GM23338 (cell line): ENCODE results near the gene CD84. TPM values are rescaled to one million over a fixed set of nuclear protein-coding genes. Genes with fewer than 3 reads are reported as not detected.
A peak's percentile ranks its signal among the peaks of the same experiment; 100 is the strongest.

Experiments
- ATAC-seq: fragments of 200-7000 bp; cut with Tn5 transposase; 3 replicates; pipeline ENCODE4 v1.9.1; 2020
- DNase-seq: peaks from one replicate; pipeline ENCODE4 v3.0.0-alpha.2; 2015; ENCODE audit warnings: low spot score
- H2AFZ ChIP-seq: fragments of 200-600 bp; sonication (generic); 2 replicates; pipeline ENCODE4 v1.8.0; 2016; ENCODE audit warnings: antibody characterized with exemption, mild to moderate bottlenecking, moderate library complexity
- H3F3A ChIP-seq: fragments of 200-600 bp; sonication (generic); replicated peaks from 2 replicates; pipeline ENCODE4 v1.8.0; 2017; ENCODE audit warnings: antibody characterized with exemption, mixed run types, low read depth
- H3K27ac ChIP-seq: fragments of 200-600 bp; sonication (generic); 2 replicates; pipeline ENCODE4 v1.6.1; 2016; ENCODE audit warnings: low read depth
- H3K27me3 ChIP-seq: fragments of 200-600 bp; sonication (generic); 2 replicates; pipeline ENCODE4 v1.8.0; 2016; ENCODE audit warnings: mild to moderate bottlenecking, mixed run types, moderate library complexity; ENCODE audit not compliant: insufficient read depth
- H3K36me3 ChIP-seq: fragments of 200-600 bp; sonication (generic); 2 replicates; pipeline ENCODE4 v1.8.0; 2016; ENCODE audit warnings: mild to moderate bottlenecking; ENCODE audit not compliant: insufficient read depth
- H3K4me1 ChIP-seq: fragments of 200-600 bp; sonication (generic); 2 replicates; pipeline ENCODE4 v1.8.0; 2016; ENCODE audit warnings: mild to moderate bottlenecking, moderate library complexity; ENCODE audit not compliant: insufficient read depth
- H3K4me2 ChIP-seq: fragments of 200-600 bp; sonication (generic); 2 replicates; pipeline ENCODE4 v1.7.1; 2017; ENCODE audit warnings: mixed run types
- H3K4me3 ChIP-seq: fragments of 200-600 bp; sonication (generic); 2 replicates; pipeline ENCODE4 v1.6.1; 2016; ENCODE audit warnings: mixed run types
- H3K79me2 ChIP-seq: fragments of 200-600 bp; sonication (generic); replicated peaks from 2 replicates; pipeline ENCODE4 v1.8.0; 2017; ENCODE audit warnings: mild to moderate bottlenecking; ENCODE audit not compliant: insufficient read depth
- H3K9me2 ChIP-seq: fragments of 200-600 bp; sonication (generic); 2 replicates; pipeline ENCODE4 v1.8.0; 2017; ENCODE audit not compliant: insufficient read depth
- H4K20me1 ChIP-seq: fragments of 200-600 bp; sonication (generic); replicated peaks from 2 replicates; pipeline ENCODE4 v1.8.0; 2017; ENCODE audit warnings: mild to moderate bottlenecking; ENCODE audit not compliant: insufficient read depth
- H3K27ac Mint-ChIP-seq: 2 replicates; pipeline ENCODE4 v1.8.0; 2020; ENCODE audit warnings: inconsistent platforms, mild to moderate bottlenecking, moderate library complexity, mixed read lengths
- H3K27me3 Mint-ChIP-seq: 3 replicates; pipeline ENCODE4 v1.8.0; 2022; ENCODE audit warnings: low read depth, mild to moderate bottlenecking, moderate library complexity, mixed read lengths, inconsistent platforms; ENCODE audit not compliant: insufficient read depth, poor library complexity
- H3K36me3 Mint-ChIP-seq: 3 replicates; pipeline ENCODE4 v1.8.0; 2021; ENCODE audit warnings: low read depth, mild to moderate bottlenecking, inconsistent platforms, moderate library complexity, mixed read lengths
- H3K4me1 Mint-ChIP-seq: 3 replicates; pipeline ENCODE4 v1.8.0; 2020; ENCODE audit warnings: mild to moderate bottlenecking, inconsistent platforms, mixed read lengths
- H3K4me3 Mint-ChIP-seq: 3 replicates; pipeline ENCODE4 v1.8.0; 2021; ENCODE audit warnings: moderate library complexity, mild to moderate bottlenecking, inconsistent platforms, mixed read lengths
- H3K9me3 Mint-ChIP-seq: 3 replicates; pipeline ENCODE4 v1.8.0; 2020; ENCODE audit warnings: moderate library complexity, mild to moderate bottlenecking, inconsistent platforms, mixed read lengths
- CTCF ChIP-seq, 2 experiments: fragments of 200-600 bp in 1 of 2; sonication (generic) in 1 of 2; conservative IDR thresholded peaks; 2 replicates each; pipeline versions ENCODE4 v1.5.1 to v1.6.1; 2016 to 2017; ENCODE audit warnings: antibody characterized with exemption in 2 of 2, low read depth in 2 of 2, mild to moderate bottlenecking in 2 of 2, moderate library complexity in 1 of 2
- EZH2phosphoT487 ChIP-seq: fragments of 200-600 bp; sonication (generic); IDR thresholded peaks from one replicate; pipeline ENCODE4 v1.8.1; 2018; ENCODE audit warnings: antibody characterized with exemption; ENCODE audit not compliant: unreplicated experiment
- NANOG ChIP-seq: IDR thresholded peaks from 2 replicates; pipeline ENCODE4 v1.6.1; 2016; ENCODE audit warnings: antibody characterized with exemption, borderline replicate concordance
- ZNF331 ChIP-seq: fragments of 250-450 bp; sonication (Bioruptor Pico); IDR thresholded peaks from 2 replicates; pipeline ENCODE4 v1.5.0; 2020; ENCODE audit warnings: low read depth, mild to moderate bottlenecking, moderate library complexity
- ZNF462 ChIP-seq: fragments of 250-450 bp; sonication (Bioruptor Pico); IDR thresholded peaks from 2 replicates; pipeline ENCODE4 v1.5.0; 2020; ENCODE audit warnings: mild to moderate bottlenecking, moderate library complexity
- polyA plus RNA-seq: library from polyadenylated mRNA; unstranded; fragments of >200 nt; fragmentation: Nextera tagmentation; extraction: Ambion mirVana; gene quantifications from 2 replicates; pipeline ENCODE4 v1.2.1, GENCODE V29; 2016
- total RNA-seq: library from RNA; depleted of rRNA; stranded (reverse); fragments of >200 nt; shearing (Covaris generic); gene quantifications from 2 replicates; pipeline ENCODE4 v1.2.3, GENCODE V29; 2014

CD84 gene
- total and polyA plus RNA-seq, 2 experiments from 2014 or later: not detected

GRCh38 chr1:160494620-160495019 lies 84.7 kb downstream of the CD84 start:
- DNase-seq: peak; percentile 53
- Histone ChIP-seq H3K27me3 (no peaks in the 10 kb centered on the region), H2AFZ (no peak overlapping the region), H3K9me2 (peaks cover 25% of the 10 kb centered on the region; the same call in 1 of the 2 replicates), H3K4me2 (no peak overlapping the region), H4K20me1 (no peaks in the 10 kb centered on the region), H3K36me3 (peaks cover 6% of the 10 kb centered on the region), H3K4me1 (no peaks in the 10 kb centered on the region), H3K4me3 (no peak overlapping the region), H3F3A (no peaks in the 10 kb centered on the region), H3K79me2 (no peaks in the 10 kb centered on the region), H3K27ac (no peak overlapping the region)
- peaks cover 8% of the 10 kb centered on the region; the same call in 2 of the 3 replicates for H3K9me3 Mint-ChIP-seq
- no peak for TF ChIP-seq NANOG
- no peak for TF ChIP-seq ZNF331
- TF ChIP-seq EZH2phosphoT487: no peak
- TF ChIP-seq ZNF462: no peak
- peak; percentile 57 to 72 for TF ChIP-seq CTCF (conservative IDR thresholded peaks at IDR 0.05; ENCODE audit: low read depth in 2 of 2)
- H3K27me3 Mint-ChIP-seq: peaks cover 1% of the 10 kb centered on the region
- H3K4me3 Mint-ChIP-seq: no peak overlapping the region
- H3K4me1 Mint-ChIP-seq: peaks cover 10% of the 10 kb centered on the region; the same call in 1 of the 3 replicates
- H3K27ac Mint-ChIP-seq: no peak overlapping the region
- ATAC-seq: peak; percentile 68
- no peaks in the 10 kb centered on the region for H3K36me3 Mint-ChIP-seq
